Natural killer cell (primary cell): ENCODE data around the gene GRIK1. TPM values are rescaled to one million over a fixed set of nuclear protein-coding genes. Genes with fewer than 3 reads are reported as not detected.

Experiments
- ATAC-seq, 3 donors: fragments of 150-1000 bp in 2 of 3; fragments of 200-7000 bp in 1 of 3; cut with Tn5 transposase; 1 replicate in 1 of 3; 2 replicates in 2 of 3; pipeline ENCODE4 v1.10.0; 2021; ENCODE audit warnings: mild to moderate bottlenecking in 2 of 3, moderate library complexity in 2 of 3
- DNase-seq, 2 donors: peaks; one replicate each; pipeline versions ENCODE4 v3.0.0 to v3.0.0-alpha.2; 2013 to 2021; ENCODE audit warnings: mixed read lengths in 1 of 2
- H3K27ac ChIP-seq: one replicate; pipeline ENCODE4 v1.5.1; 2013; ENCODE audit warnings: mild to moderate bottlenecking, low read length
- H3K27me3 ChIP-seq: one replicate; pipeline ENCODE4 v1.6.1; 2013; ENCODE audit warnings: low read length; ENCODE audit not compliant: control insufficient read depth, insufficient read depth
- H3K36me3 ChIP-seq: one replicate; pipeline ENCODE4 v1.6.1; 2013; ENCODE audit warnings: low read length; ENCODE audit not compliant: control insufficient read depth, insufficient read depth
- H3K4me1 ChIP-seq: one replicate; pipeline ENCODE4 v1.6.1; 2013; ENCODE audit warnings: low read length; ENCODE audit not compliant: control insufficient read depth, insufficient read depth
- H3K4me3 ChIP-seq: one replicate; pipeline ENCODE4 v1.5.1; 2013; ENCODE audit warnings: low read length
- H3K9me3 ChIP-seq: one replicate; pipeline ENCODE4 v1.6.1; 2013; ENCODE audit warnings: low read length; ENCODE audit not compliant: control insufficient read depth, insufficient read depth
- H3K27ac Mint-ChIP-seq, 2 donors: one replicate each; pipeline ENCODE4 v1.8.0; 2022; ENCODE audit warnings: mild to moderate bottlenecking in 2 of 2, mixed read lengths in 2 of 2, moderate library complexity in 1 of 2
- H3K27me3 Mint-ChIP-seq, 2 donors: one replicate each; pipeline ENCODE4 v1.8.0; 2022; ENCODE audit warnings: low read depth in 2 of 2, mixed read lengths in 2 of 2
- H3K36me3 Mint-ChIP-seq: one replicate; pipeline ENCODE4 v1.8.0; 2022; ENCODE audit warnings: mixed read lengths
- H3K4me1 Mint-ChIP-seq, 2 donors: one replicate each; pipeline ENCODE4 v1.8.0; 2022; ENCODE audit warnings: mixed read lengths in 2 of 2
- H3K4me3 Mint-ChIP-seq: one replicate; pipeline ENCODE4 v1.8.0; 2022; ENCODE audit warnings: mild to moderate bottlenecking, moderate library complexity, mixed read lengths
- H3K9me3 Mint-ChIP-seq, 2 donors: one replicate each; pipeline ENCODE4 v1.8.0; 2022; ENCODE audit warnings: mixed read lengths in 2 of 2
- WGBS: methylation state at CpG from one replicate; pipeline ENCODE4 v1.1.7; 2013; ENCODE audit warnings: missing lambda C conversion rate; ENCODE audit not compliant: insufficient coverage; 5-methylcytosine and 5-hydroxymethylcytosine counted together
- intact Hi-C: fragments of 100-400 bp; cut with micrococcal nuclease; formaldehyde crosslinking; loops from one replicate; pipeline ENCODE4 v1.14.2; 2022
- total RNA-seq, 4 donors: library from RNA; stranded (reverse); fragments of 120-200 nt in 1 of 4; gene quantifications; one replicate each; pipeline versions ENCODE4 v1.2.3 to v1.2.4, GENCODE V29; 2013 to 2022
- TF ChIP-seq, protein P1 (sequence below): fragments of 200-600 bp; IDR thresholded peaks from one replicate; pipeline ENCODE4 v1.8.0; 2022; ENCODE audit warnings: antibody characterized with exemption

The GRIK1 gene
- total RNA-seq, 3 donors from 2014 or later (not counting 1 experiment from before 2014, with no cell fraction given), result not detected

DNA sequence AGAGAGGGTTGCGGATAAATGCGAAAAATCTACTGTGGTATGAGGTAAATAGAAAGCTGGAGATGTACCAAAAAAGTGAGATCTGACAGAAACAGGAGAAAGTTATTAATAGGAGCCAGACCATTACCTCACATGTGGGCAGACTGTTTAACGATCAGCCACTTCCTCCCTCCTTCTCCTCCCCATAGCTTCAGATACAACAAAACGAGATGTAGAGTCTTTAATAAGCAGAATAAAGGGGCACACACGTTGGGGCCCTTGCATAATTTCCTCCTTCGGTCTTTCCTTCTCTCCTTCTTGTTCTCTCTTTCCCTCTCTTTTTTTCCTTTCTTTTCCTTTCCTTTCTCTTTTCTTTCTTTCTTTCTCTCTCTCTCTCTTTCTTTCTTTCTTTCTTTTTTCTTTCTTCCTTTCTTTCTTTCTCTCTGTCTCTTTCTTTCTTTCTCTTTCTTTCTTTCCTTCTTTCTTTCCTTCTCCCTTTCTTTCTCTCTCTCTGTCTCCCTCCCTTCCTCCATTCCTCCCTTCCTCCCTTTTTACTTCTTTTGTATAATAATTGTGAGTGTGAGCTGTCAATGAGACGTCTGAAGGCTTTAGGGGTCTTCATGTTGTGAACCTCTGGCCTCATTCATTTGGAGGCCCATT, 242.1 kb downstream of the GRIK1 start:
- Mint-ChIP-seq H3K4me1 (peaks cover 0 to 4% of the 10 kb centered on the region in 2 donors), H3K27ac (no peak overlapping the region), H3K4me3 (no peak overlapping the region), H3K9me3 (peaks cover 5 to 10% of the 10 kb centered on the region in 2 donors), H3K36me3 (no peaks in the 10 kb centered on the region), H3K27me3 (no peaks in the 10 kb centered on the region)
- ATAC-seq (no peak), DNase-seq (no peak)
- Histone ChIP-seq H3K27ac (no peak overlapping the region), H3K4me3 (no peak overlapping the region), H3K4me1 (no peaks in the 10 kb centered on the region), H3K36me3 (no peaks in the 10 kb centered on the region), H3K9me3 (peaks cover 9% of the 10 kb centered on the region), H3K27me3 (no peaks in the 10 kb centered on the region)
- TF ChIP-seq, protein P1, sequence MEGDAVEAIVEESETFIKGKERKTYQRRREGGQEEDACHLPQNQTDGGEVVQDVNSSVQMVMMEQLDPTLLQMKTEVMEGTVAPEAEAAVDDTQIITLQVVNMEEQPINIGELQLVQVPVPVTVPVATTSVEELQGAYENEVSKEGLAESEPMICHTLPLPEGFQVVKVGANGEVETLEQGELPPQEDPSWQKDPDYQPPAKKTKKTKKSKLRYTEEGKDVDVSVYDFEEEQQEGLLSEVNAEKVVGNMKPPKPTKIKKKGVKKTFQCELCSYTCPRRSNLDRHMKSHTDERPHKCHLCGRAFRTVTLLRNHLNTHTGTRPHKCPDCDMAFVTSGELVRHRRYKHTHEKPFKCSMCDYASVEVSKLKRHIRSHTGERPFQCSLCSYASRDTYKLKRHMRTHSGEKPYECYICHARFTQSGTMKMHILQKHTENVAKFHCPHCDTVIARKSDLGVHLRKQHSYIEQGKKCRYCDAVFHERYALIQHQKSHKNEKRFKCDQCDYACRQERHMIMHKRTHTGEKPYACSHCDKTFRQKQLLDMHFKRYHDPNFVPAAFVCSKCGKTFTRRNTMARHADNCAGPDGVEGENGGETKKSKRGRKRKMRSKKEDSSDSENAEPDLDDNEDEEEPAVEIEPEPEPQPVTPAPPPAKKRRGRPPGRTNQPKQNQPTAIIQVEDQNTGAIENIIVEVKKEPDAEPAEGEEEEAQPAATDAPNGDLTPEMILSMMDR, result no peak
- WGBS, result 22% methylated on average over 3 of the region's 7 CpGs
- intact Hi-C loops, result no loop called here

DNA sequence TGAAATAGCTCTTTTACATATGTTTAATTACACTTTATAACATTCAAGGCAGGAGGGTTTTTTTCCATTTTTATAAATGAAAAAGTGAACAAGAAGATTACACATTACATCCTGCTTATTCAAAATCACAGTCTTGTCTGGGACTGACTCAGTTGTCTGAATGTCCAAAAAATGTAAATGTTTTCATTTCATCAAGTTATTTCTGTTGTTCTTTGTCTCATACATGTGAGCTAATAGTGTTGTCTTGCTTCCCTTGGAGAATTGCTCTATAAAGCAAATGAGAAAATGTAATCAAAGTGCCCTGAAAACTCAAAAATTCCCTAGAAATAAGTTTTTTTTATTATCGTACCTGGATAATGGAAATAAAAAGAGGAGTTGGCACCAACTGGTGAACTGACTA, 242.9 kb downstream of the GRIK1 start:
- peaks cover 9% of the 10 kb centered on the region for H3K9me3 ChIP-seq
- H3K36me3 ChIP-seq, result no peaks in the 10 kb centered on the region
- no peaks in the 10 kb centered on the region for H3K27me3 Mint-ChIP-seq
- H3K4me3 Mint-ChIP-seq, result no peak overlapping the region
- no peaks in the 10 kb centered on the region for H3K4me1 ChIP-seq
- H3K27ac ChIP-seq, result no peak overlapping the region
- H3K27ac Mint-ChIP-seq, result no peak overlapping the region
- WGBS, result 88% methylated on average over 1 of the region's 1 CpG
- ATAC-seq (no peak), DNase-seq (no peak)
- peaks cover 5 to 10% of the 10 kb centered on the region in 2 donors for H3K9me3 Mint-ChIP-seq
- intact Hi-C loops, result no loop called here
- TF ChIP-seq, protein P1, result no peak
- H3K36me3 Mint-ChIP-seq, result no peaks in the 10 kb centered on the region
- peaks cover 0 to 4% of the 10 kb centered on the region in 2 donors for H3K4me1 Mint-ChIP-seq
- no peaks in the 10 kb centered on the region for H3K27me3 ChIP-seq
- no peak overlapping the region for H3K4me3 ChIP-seq

DNA sequence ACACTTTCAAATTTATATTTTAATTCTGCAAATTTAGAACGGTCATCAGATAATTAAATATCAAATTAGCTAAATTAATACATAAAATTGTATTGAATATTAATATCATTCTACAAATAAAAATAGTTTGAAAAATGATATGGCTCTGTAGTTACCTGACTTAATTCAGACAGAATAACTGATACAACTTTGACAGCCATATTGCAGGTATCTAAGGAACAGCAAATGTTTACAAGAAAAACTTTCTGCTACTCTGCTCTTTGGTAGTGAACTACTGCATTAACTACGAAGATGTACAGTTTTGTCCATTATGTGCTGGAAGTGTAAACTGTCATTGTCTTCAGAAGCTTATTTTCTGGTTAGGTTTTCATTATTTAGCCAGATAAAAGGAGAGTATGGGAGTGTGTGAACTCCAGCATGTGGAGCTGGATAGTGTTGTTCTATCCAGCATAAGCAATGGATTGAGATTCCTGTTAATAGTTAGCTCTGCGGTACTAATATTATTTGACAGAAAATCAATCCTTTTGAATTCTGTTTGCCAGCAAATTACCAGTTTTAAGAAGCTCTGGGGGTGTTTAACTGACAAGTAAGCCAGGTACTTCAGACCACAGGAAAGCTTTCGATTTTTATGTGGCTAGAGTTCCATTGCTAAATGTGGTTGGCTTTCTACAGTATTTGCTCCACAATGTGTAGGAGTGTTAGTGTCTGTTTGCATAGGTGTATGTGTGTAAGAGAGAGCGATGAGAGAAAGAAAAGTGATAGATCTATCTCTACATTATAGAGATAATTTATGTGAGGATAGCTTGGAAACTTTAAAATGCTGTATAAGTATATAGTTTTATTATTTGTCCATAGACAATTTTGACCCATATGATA, 247.9 kb downstream of the GRIK1 start:
- no peak for ATAC-seq
- DNase-seq, result no peak
- Histone ChIP-seq H3K4me3 (no peak overlapping the region), H3K36me3 (no peaks in the 10 kb centered on the region), H3K27me3 (no peaks in the 10 kb centered on the region), H3K27ac (no peak overlapping the region), H3K9me3 (no peaks in the 10 kb centered on the region), H3K4me1 (no peaks in the 10 kb centered on the region)
- TF ChIP-seq, protein P1, result no peak
- 77% methylated on average over 3 of the region's 5 CpGs for WGBS
- intact Hi-C loops, result no loop called here
- no peaks in the 10 kb centered on the region for H3K36me3 Mint-ChIP-seq
- no peaks in the 10 kb centered on the region for H3K4me1 Mint-ChIP-seq
- no peaks in the 10 kb centered on the region for H3K9me3 Mint-ChIP-seq
- H3K27ac Mint-ChIP-seq, result no peak overlapping the region
- no peaks in the 10 kb centered on the region for H3K27me3 Mint-ChIP-seq
- no peak overlapping the region for H3K4me3 Mint-ChIP-seq
